DND-41 (cell line): Measurements from ENCODE around the gene MAD2L1BP.

Source experiments
- CTCF ChIP-seq: IDR thresholded peaks from 2 replicates; pipeline ENCODE4 v1.5.1; 2012; ENCODE audit warnings: borderline replicate concordance, low read length, moderate library complexity, mild to moderate bottlenecking; ENCODE audit not compliant: poor library complexity, severe bottlenecking; ENCODE audit errors: extremely low read depth
- EZH2 ChIP-seq: IDR thresholded peaks from 3 replicates; pipeline ENCODE4 v1.6.1; 2012; ENCODE audit warnings: borderline replicate concordance, low read depth, mild to moderate bottlenecking, moderate library complexity, low read length, inconsistent platforms; ENCODE audit not compliant: severe bottlenecking

- TF ChIP-seq CTCF (no peak), EZH2 (no peak)
Observed at GRCh38 chr6:43674291-43674690, 38.7 kb downstream of the MAD2L1BP start.
